ENCODE data around the gene COQ8A. TPM values are rescaled to one million over a fixed set of nuclear protein-coding genes. Genes with fewer than 3 reads are reported as not detected.

Gene COQ8A
- polyA plus RNA-seq, 1 donor from 2014 or later, result 13.2 TPM

- Histone ChIP-seq H3K27me3 (ENCODE audit: insufficient read depth, low read depth, low read length) (no peaks in the 10 kb centered on the region), H3K9me3 (ENCODE audit: low read length) (no peaks in the 10 kb centered on the region), H3F3A (ENCODE audit: insufficient read depth, low read length, poor library complexity, severe bottlenecking) (no peaks in the 10 kb centered on the region), H3K9me2 (ENCODE audit: insufficient read depth, low read length) (no peaks in the 10 kb centered on the region), H4K20me1 (ENCODE audit: insufficient read depth) (no peaks in the 10 kb centered on the region), H3K79me2 (replicated peaks; ENCODE audit: insufficient read depth, low read length) (no peaks in the 10 kb centered on the region), H2AFZ (ENCODE audit: low read depth, low read length) (no peak overlapping the region), H3K4me2 (ENCODE audit: low read length) (no peak overlapping the region), H3K9ac (ENCODE audit: low read length) (no peak overlapping the region), H3K36me3 (ENCODE audit: insufficient read depth, low read length) (no peaks in the 10 kb centered on the region), H3K27ac (ENCODE audit: low read length) (no peak overlapping the region), H3K4me3 (ENCODE audit: low read length) (no peak overlapping the region)
- TF ChIP-seq TAF1 (IDR thresholded peaks at IDR 0.05; ENCODE audit: low read depth) (no peak), MXI1 (conservative IDR thresholded peaks at IDR 0.05; ENCODE audit: poor library complexity, severe bottlenecking) (no peak), EZH2 (IDR thresholded peaks at IDR 0.05; ENCODE audit: borderline replicate concordance, insufficient read depth, low read length, poor library complexity, severe bottlenecking) (no peak), EP300 (conservative IDR thresholded peaks at IDR 0.05; ENCODE audit: poor library complexity, severe bottlenecking) (no peak), CTCF (IDR thresholded peaks at IDR 0.05; ENCODE audit: poor library complexity, severe bottlenecking) (no peak), POLR2AphosphoS5 (IDR thresholded peaks at IDR 0.05) (no peak), SMC3 (conservative IDR thresholded peaks at IDR 0.05; ENCODE audit: poor library complexity) (no peak), REST (IDR thresholded peaks at IDR 0.05; ENCODE audit: borderline replicate concordance) (no peak), RAD21 (conservative IDR thresholded peaks at IDR 0.05) (no peak)
Observed at GRCh38 chr1:226957714-226958113, 17.6 kb downstream of the COQ8A start.

- Histone ChIP-seq H3K27ac (ENCODE audit: low read length) (no peak overlapping the region), H3K4me2 (ENCODE audit: low read length) (no peak overlapping the region), H3K9ac (ENCODE audit: low read length) (no peak overlapping the region), H3K36me3 (ENCODE audit: insufficient read depth, low read length) (no peaks in the 10 kb centered on the region), H3K9me2 (ENCODE audit: insufficient read depth, low read length) (no peaks in the 10 kb centered on the region), H3K4me3 (ENCODE audit: low read length) (no peak overlapping the region), H4K20me1 (ENCODE audit: insufficient read depth) (no peaks in the 10 kb centered on the region), H3K27me3 (ENCODE audit: insufficient read depth, low read depth, low read length) (no peaks in the 10 kb centered on the region), H3F3A (ENCODE audit: insufficient read depth, low read length, poor library complexity, severe bottlenecking) (no peaks in the 10 kb centered on the region), H2AFZ (ENCODE audit: low read depth, low read length) (no peak overlapping the region), H3K79me2 (replicated peaks; ENCODE audit: insufficient read depth, low read length) (no peaks in the 10 kb centered on the region), H3K9me3 (ENCODE audit: low read length) (no peaks in the 10 kb centered on the region)
- TF ChIP-seq POLR2AphosphoS5 (IDR thresholded peaks at IDR 0.05) (no peak), RAD21 (conservative IDR thresholded peaks at IDR 0.05) (no peak), CTCF (IDR thresholded peaks at IDR 0.05; ENCODE audit: poor library complexity, severe bottlenecking) (no peak), REST (IDR thresholded peaks at IDR 0.05; ENCODE audit: borderline replicate concordance) (no peak), TAF1 (IDR thresholded peaks at IDR 0.05; ENCODE audit: low read depth) (no peak), EP300 (conservative IDR thresholded peaks at IDR 0.05; ENCODE audit: poor library complexity, severe bottlenecking) (no peak), MXI1 (conservative IDR thresholded peaks at IDR 0.05; ENCODE audit: poor library complexity, severe bottlenecking) (no peak), EZH2 (IDR thresholded peaks at IDR 0.05; ENCODE audit: borderline replicate concordance, insufficient read depth, low read length, poor library complexity, severe bottlenecking) (no peak)
Observed at GRCh38 chr1:226958300-226958699, 18.2 kb downstream of the COQ8A start.

Data from neural cell (in vitro differentiated cells).